Mesothelial cell of epicardium (in vitro differentiated cells): ENCODE measurements around the gene PSMB1. TPM values are rescaled to one million over a fixed set of nuclear protein-coding genes. Genes with fewer than 3 reads are reported as not detected.

Experiments
- DNase-seq, 2 experiments: peaks; one replicate each; pipeline ENCODE4 v3.0.0; 2021; ENCODE audit warnings: low spot score in 2 of 2; ENCODE audit not compliant: unreplicated experiment in 2 of 2
- H3K27ac Mint-ChIP-seq: 2 replicates; pipeline ENCODE4 v1.8.0; 2021; ENCODE audit warnings: mixed read lengths
- H3K27me3 Mint-ChIP-seq: 2 replicates; pipeline ENCODE4 v1.8.0; 2021; ENCODE audit warnings: low read depth, mixed read lengths
- H3K36me3 Mint-ChIP-seq: 2 replicates; pipeline ENCODE4 v1.8.0; 2021; ENCODE audit warnings: mixed read lengths
- H3K4me1 Mint-ChIP-seq: 2 replicates; pipeline ENCODE4 v1.8.0; 2021; ENCODE audit warnings: mixed read lengths
- H3K4me3 Mint-ChIP-seq: 2 replicates; pipeline ENCODE4 v1.8.0; 2021; ENCODE audit warnings: mild to moderate bottlenecking, moderate library complexity, mixed read lengths
- H3K9me3 Mint-ChIP-seq: 2 replicates; pipeline ENCODE4 v1.8.0; 2021; ENCODE audit warnings: mixed read lengths
- total RNA-seq: library from RNA; stranded (reverse); gene quantifications from 3 replicates; pipeline ENCODE4 v1.2.1, GENCODE V29; 2021
- TF ChIP-seq, protein P1 (sequence below): fragments of 200-600 bp; sonication (generic); IDR thresholded peaks from one replicate; pipeline ENCODE4 v1.5.0; 2021; ENCODE audit warnings: antibody characterized with exemption; ENCODE audit not compliant: unreplicated experiment

The PSMB1 gene
- total RNA-seq, 1 donor from 2014 or later, result 140 TPM

DNA sequence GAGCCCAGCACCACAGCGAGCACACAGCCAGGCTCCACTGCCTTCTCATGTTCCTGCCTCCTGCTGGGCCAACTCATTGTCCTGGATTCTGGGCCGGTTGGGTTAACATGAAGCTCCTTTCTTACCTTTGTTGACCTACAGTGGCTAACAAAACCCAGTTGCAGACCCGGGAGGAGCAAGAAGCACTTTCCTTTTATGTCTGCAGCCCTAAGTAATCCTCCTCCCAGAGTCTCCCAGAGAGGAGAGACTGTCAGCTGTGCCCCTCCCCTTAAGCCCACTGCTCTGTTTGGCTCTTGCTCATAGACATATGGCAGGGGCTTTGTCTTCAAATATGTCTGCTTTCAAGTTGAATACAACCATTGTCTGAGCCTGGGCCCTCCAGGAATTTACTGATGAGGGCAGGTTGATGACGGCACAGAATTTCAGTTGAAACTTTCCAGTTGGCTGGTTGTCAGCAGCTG lies 55.2 kb downstream of the PSMB1 start:
- H3K27ac Mint-ChIP-seq, result no peak overlapping the region
- no peak overlapping the region for H3K4me3 Mint-ChIP-seq
- no peak for DNase-seq
- peaks cover 23% of the 10 kb centered on the region for H3K9me3 Mint-ChIP-seq
- H3K36me3 Mint-ChIP-seq, result no peaks in the 10 kb centered on the region
- peaks cover 2% of the 10 kb centered on the region for H3K4me1 Mint-ChIP-seq
- H3K27me3 Mint-ChIP-seq, result peaks cover 26% of the 10 kb centered on the region
- TF ChIP-seq, protein P1, sequence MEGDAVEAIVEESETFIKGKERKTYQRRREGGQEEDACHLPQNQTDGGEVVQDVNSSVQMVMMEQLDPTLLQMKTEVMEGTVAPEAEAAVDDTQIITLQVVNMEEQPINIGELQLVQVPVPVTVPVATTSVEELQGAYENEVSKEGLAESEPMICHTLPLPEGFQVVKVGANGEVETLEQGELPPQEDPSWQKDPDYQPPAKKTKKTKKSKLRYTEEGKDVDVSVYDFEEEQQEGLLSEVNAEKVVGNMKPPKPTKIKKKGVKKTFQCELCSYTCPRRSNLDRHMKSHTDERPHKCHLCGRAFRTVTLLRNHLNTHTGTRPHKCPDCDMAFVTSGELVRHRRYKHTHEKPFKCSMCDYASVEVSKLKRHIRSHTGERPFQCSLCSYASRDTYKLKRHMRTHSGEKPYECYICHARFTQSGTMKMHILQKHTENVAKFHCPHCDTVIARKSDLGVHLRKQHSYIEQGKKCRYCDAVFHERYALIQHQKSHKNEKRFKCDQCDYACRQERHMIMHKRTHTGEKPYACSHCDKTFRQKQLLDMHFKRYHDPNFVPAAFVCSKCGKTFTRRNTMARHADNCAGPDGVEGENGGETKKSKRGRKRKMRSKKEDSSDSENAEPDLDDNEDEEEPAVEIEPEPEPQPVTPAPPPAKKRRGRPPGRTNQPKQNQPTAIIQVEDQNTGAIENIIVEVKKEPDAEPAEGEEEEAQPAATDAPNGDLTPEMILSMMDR, result no peak

DNA sequence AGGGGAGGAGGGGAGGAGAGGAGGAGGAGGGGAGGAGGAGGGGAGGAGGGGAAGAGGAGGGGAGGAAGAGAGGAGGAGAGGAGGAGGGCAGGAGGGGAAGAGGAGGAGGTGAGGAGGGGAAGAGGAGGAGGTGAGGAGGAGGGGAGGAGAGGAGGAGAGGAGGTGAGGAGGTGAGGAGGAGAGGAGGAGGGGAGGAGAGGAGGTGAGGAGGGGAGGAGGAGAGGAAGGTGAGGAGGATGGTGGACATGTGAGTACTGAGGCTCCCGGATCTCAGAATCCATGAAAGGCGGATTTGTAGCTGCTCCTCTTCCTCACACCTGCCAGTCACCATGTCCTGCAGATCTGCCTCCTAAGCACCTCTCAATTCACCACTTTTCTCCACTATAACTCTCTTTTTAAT lies 59.8 kb downstream of the PSMB1 start:
- no peak for DNase-seq
- TF ChIP-seq, protein P1, result no peak
- Mint-ChIP-seq H3K36me3 (no peaks in the 10 kb centered on the region), H3K9me3 (no peaks in the 10 kb centered on the region), H3K27me3 (peaks cover 20% of the 10 kb centered on the region), H3K4me3 (no peak overlapping the region), H3K27ac (no peak overlapping the region), H3K4me1 (peaks cover 2% of the 10 kb centered on the region)

GRCh38 chr6:170490259-170490658 lies 62.8 kb downstream of the PSMB1 start:
- H3K4me1 Mint-ChIP-seq, result no peaks in the 10 kb centered on the region
- peaks cover 20% of the 10 kb centered on the region for H3K27me3 Mint-ChIP-seq
- TF ChIP-seq, protein P1, result no peak
- no peak for DNase-seq
- H3K36me3 Mint-ChIP-seq, result no peaks in the 10 kb centered on the region
- no peaks in the 10 kb centered on the region for H3K9me3 Mint-ChIP-seq
- H3K27ac Mint-ChIP-seq, result no peak overlapping the region
- H3K4me3 Mint-ChIP-seq, result no peak overlapping the region

DNA sequence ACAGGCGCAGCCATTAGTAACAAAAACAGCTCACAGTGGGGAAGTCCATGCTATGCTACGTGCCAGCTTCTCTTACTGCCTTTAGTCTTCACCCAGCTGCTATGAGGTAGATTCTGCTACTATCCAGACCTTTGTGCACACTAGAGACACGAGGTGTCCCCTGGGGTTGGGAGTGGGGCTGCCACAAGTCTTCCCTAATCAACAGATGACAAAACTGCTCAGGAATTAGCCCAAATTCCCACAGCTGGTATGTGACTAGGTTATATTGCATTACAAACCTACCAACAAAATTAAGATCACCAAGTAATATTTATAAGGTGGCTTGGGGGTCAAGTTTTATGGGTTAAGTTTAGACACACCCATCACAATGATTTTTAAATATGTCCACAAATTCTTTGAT lies 63.3 kb downstream of the PSMB1 start:
- Mint-ChIP-seq H3K27me3 (peaks cover 20% of the 10 kb centered on the region), H3K4me3 (no peak overlapping the region), H3K9me3 (no peaks in the 10 kb centered on the region), H3K27ac (no peak overlapping the region), H3K4me1 (no peaks in the 10 kb centered on the region), H3K36me3 (no peaks in the 10 kb centered on the region)
- TF ChIP-seq, protein P1, result no peak
- no peak for DNase-seq

- Mint-ChIP-seq H3K27me3 (peaks cover 12% of the 10 kb centered on the region), H3K9me3 (peaks cover 5% of the 10 kb centered on the region), H3K27ac (no peak overlapping the region), H3K4me1 (no peaks in the 10 kb centered on the region), H3K4me3 (no peak overlapping the region), H3K36me3 (no peaks in the 10 kb centered on the region)
- DNase-seq, result no peak
- TF ChIP-seq, protein P1, result no peak
Observed at GRCh38 chr6:170487707-170488329, 65.3 kb downstream of the PSMB1 start.
